A549 treated with GW870086 at 1 μM for 4 hours (cell line): ENCODE measurements around the gene DYNC1I2. TPM values are rescaled to one million over a fixed set of nuclear protein-coding genes. Genes with fewer than 3 reads are reported as not detected.

Source experiments
- total RNA-seq: library from RNA; stranded (reverse); fragments of 200-300 nt; extraction: Qiagen RNA extraction; gene quantifications from 5 replicates; pipeline ENCODE4 v1.2.3, GENCODE V29; 2022; ENCODE audit warnings: low read depth

Gene DYNC1I2
- total RNA-seq: 58.0 to 76.6 TPM (median 72.0 TPM) in 5 replicates

GRCh38 chr2:171687287-171688128 is at the start of gene DYNC1I2:
Gene DYNC1I2, plus strand, starts transcription at chr2:171687469. Its CDS starts 2,687 bp downstream, at chr2:171690156.

Other genes with a start within 250 kb of the DYNC1I2 start
- gene CYBRD1, start 165.0 kb upstream of the DYNC1I2 start, total RNA-seq: 22.7 to 33.3 TPM (median 29.8 TPM) in 5 replicates
- gene SLC25A12, start 206.8 kb downstream of the DYNC1I2 start, total RNA-seq: 12.9 to 15.4 TPM (median 13.9 TPM) in 5 replicates
- gene HAT1, start 235.0 kb downstream of the DYNC1I2 start, total RNA-seq: 62.7 to 76.1 TPM (median 72.4 TPM) in 5 replicates